Measurements from ENCODE around the gene TTLL5.

TTLL5 gene

DNA sequence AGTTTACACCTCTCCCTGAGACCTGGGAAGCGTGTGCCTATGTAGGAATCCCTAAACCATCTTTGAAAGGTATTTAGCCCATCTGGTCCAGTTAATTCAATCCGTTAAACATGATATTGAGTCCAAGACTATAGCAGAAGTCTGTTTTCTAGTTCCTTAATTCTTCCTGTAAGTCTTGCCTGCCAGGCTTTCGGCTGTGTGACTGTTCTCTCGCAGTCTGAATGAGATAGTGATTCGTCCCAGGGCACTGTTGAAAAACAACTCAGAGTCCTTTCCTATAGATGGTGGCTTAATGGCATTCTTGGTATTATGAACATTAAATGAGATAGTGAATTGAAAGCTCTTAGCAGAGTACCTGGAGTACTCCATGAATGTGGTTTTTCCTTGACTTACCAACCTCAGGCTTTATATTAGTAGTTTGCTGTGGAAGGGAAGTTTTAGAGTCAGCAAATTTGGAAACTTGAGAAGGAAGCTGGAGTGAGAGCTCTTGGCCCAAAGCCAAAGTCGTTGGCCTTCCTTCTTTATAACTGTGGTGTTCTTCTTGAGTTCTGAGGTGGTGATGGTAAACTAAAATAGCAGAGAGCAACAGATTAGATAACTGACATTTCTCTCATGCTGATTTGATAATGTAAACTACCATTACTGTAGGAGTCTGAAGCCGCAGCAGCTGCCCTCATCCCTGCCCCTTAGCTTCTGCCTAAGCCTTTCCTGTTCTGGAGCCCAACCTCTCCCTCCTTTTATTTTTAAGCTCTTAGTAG is 244.3 kb downstream of the TTLL5 start:
- TF ChIP-seq GATA3 (IDR thresholded peaks at IDR 0.05; ENCODE audit: low read depth, low read length) (no peak), GATA2 (IDR thresholded peaks at IDR 0.05; ENCODE audit: low read depth, low read length) (no peak)

DNA sequence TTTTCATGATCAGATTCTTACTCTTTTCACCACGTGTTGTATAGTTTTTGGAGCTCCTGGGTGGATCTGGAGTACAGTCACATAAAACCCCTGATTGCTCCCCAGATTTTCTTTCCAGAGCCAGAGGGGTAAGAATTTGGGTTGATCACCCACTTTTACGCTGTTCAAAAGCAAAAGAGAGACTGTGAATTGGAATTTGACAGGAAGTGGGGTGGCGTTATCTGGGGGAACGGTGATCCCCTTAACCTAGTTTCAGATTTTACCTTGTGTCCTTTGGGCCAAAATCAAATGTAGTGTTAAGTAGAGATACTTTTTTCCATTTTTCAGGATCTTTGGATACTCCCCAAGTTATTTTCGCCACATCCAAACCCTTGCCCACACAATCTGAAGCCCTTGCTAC is 245.2 kb downstream of the TTLL5 start:
- TF ChIP-seq GATA3 (IDR thresholded peaks at IDR 0.05; ENCODE audit: low read depth, low read length) (no peak), GATA2 (IDR thresholded peaks at IDR 0.05; ENCODE audit: low read depth, low read length) (no peak)

DNA sequence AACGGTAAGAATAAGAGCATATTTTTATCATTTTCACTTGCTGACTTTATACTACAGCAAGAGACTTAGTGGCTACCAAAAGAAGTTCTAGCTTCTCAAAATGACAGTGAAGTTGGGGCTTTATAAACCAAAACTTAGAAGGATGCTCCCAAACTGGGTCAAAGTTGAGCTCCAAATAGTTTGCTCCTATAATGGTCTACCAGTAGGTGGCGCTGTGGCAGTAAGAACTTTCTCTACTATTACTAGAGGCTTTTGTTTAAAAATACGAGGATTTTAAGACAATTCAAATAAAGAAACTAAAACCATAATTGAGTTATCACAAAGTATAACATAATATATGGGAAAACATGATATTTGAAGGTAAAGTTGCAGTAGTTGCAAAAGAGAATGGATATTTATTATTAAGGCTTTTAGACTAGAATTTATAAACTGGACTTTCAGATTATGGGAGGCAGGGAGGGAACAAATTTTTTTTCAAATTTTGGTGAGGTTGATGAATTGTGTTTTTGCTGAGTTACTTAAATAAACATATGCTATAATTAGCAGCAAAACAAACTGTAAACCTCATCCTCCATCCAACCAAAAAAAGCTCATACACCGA is 245.7 kb downstream of the TTLL5 start:
- TF ChIP-seq GATA2 (IDR thresholded peaks at IDR 0.05; ENCODE audit: low read depth, low read length), result no peak
- TF ChIP-seq GATA3 (IDR thresholded peaks at IDR 0.05; ENCODE audit: low read depth, low read length), result no peak

DNA sequence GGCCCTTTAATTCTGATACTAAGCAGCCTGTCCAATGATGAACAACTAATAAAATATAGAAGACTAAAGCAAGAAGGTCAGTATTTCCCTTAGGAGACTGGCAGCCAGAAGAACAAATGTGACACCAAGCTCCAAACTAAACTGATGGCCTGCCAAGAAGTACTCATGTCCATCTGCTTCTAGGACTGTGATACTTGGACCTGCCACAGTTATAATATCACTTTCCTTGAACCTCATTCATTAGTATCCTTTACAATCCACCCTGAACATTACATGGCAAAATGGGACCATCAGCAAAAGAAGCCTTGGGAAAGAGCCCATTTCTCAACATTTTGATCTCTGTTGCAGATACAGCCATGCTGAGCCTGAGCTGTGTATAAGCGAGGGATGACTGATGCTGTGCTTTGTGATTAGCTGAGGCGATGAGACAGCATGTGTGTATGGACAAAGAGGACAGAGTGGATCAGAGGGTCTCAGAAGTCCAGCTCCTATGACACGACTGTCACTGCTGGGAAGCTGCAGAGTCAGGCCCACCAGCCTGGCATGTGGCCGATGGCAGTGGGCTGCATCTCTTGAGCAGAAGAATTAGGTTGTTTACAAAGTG is 246.8 kb downstream of the TTLL5 start:
- TF ChIP-seq GATA2 (IDR thresholded peaks at IDR 0.05; ENCODE audit: low read depth, low read length), result no peak
- no peak for TF ChIP-seq GATA3 (IDR thresholded peaks at IDR 0.05; ENCODE audit: low read depth, low read length)

DNA sequence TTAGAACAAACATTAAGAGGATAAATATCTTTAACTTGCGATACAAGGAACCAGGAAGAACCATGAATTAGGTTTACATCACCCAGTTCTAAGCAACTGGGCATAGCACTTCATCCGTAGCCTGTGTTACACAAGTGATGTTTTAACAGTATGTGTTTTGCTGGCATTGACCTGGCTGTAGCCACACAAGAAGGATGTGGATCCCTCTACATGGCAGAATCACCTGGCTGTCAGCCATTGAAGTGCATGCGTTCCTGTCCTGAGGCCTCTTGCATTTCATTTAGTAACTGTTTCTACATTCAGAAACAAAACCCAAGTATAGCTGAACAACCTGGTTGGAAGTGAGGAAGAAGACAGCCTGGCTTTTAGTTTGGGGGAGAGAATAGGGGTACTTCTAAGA is 248.6 kb downstream of the TTLL5 start:
- no peak for TF ChIP-seq GATA2 (IDR thresholded peaks at IDR 0.05; ENCODE audit: low read depth, low read length)
- no peak for TF ChIP-seq GATA3 (IDR thresholded peaks at IDR 0.05; ENCODE audit: low read depth, low read length)

DNA sequence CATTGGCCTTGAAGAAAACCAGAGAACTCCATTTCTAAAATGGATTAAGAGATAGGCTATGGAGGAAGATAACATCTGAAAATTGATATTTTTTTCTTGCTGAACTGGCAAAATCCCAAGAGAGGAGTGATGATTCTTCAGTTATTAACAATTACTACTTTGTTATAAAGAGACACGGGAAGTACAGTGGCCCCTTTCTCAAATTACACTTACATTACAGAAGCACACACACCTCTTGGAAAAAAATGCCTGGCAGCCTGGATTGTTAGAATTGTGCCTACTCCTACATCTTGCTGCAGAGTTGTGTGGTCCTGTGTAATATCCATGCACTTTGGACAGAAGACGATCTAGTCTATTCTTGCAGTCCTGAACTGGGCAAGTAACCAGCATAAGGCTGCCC is 249.0 kb downstream of the TTLL5 start:
- TF ChIP-seq GATA2 (IDR thresholded peaks at IDR 0.05; ENCODE audit: low read depth, low read length) (no peak), GATA3 (IDR thresholded peaks at IDR 0.05; ENCODE audit: low read depth, low read length) (no peak)

DNA sequence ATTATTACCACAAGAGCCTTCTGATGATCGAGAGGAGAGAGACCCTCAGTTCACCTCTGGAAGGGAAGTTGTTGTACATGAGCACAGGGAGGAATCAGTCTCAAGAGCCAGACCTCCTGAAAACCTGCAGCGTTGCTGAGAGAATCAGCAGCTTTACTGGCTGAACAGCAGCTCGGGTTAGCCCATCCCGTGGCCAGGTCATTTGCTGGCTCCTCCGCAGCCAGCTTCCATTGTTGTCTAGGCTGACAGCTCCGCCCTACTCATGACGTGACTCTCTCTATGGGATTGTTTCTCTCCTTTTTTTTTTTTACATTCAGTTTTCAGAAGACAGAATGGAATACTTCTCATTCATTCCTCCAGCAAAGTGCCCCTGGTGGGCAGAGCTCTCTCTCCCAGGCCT is 250.8 kb downstream of the TTLL5 start:
- TF ChIP-seq GATA3 (IDR thresholded peaks at IDR 0.05; ENCODE audit: low read depth, low read length) (no peak), GATA2 (IDR thresholded peaks at IDR 0.05; ENCODE audit: low read depth, low read length) (no peak)

DNA sequence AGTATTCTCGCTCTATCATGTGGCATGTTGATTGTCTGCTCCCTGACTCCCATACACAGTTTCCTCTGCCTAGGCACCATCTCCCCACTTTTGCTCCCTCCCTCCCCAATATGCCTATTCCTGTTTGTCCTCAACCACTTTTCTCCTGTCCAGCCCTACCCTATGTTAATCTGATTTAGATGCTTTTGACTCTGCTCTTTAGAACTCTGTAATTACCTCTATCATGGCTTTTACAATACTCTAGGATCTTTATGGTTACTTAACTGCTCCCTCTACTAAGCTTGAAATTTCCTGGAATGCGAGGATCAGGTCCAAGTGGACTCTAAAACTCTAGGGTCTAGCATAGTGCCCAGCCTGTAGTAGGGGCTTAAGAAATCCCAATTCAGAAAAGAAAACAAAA is 252.1 kb downstream of the TTLL5 start:
- TF ChIP-seq GATA2 (IDR thresholded peaks at IDR 0.05; ENCODE audit: low read depth, low read length), result no peak
- no peak for TF ChIP-seq GATA3 (IDR thresholded peaks at IDR 0.05; ENCODE audit: low read depth, low read length)

DNA sequence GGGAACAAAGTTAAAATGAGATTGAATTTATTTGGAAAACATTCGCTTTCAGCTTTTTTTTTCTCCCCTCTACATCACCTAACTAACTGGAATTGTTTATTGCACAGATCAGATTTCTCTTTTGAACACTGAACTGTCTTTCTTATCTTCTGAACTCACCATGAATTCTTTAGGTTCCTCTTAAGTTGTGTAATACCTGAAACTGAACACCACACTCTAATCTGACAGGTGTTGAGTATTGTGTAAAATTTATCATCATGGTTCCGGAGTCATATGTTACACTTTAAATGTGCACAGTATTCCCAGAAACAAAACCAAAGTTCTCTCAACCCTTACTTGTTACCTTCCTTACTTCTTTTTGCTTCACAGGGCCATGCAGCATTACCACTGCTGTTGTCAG is 254.0 kb downstream of the TTLL5 start:
- TF ChIP-seq GATA3 (IDR thresholded peaks at IDR 0.05; ENCODE audit: low read depth, low read length), result no peak
- no peak for TF ChIP-seq GATA2 (IDR thresholded peaks at IDR 0.05; ENCODE audit: low read depth, low read length)

DNA sequence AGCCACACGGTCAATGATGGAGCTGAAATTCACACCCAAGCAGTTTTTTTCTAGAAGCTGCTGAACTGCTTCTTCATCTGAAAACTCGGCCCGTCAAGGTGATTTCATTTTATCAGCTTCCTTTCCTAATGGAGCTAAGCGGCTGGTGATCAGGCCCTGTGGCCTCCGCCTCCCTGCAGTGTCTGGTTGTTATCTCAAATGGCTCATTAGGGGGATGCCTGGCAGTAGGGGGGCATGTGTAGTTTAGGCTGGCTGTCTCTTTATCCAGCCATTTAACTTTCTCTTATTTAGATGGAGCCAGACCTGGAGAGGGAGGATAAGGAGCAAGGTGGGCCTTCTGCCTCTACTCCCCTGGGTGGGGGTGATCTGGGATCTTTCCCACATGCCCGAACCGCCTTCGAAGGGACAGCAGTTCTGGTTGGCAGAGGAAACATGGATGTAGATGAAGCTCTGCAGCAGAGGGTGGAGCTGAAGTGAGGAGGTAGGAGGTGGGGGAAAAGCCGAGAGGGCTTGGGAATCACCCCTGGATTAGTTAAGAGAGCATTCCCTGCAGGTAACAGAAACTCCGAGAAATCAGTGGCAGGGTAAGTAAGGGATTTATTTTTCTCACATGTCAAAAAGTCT is 256.4 kb downstream of the TTLL5 start:
- TF ChIP-seq GATA2 (IDR thresholded peaks at IDR 0.05; ENCODE audit: low read depth, low read length) (peak; percentile 86), GATA3 (IDR thresholded peaks at IDR 0.05; ENCODE audit: low read depth, low read length) (peak; percentile 32; the same call in 1 of the 2 replicates)

DNA sequence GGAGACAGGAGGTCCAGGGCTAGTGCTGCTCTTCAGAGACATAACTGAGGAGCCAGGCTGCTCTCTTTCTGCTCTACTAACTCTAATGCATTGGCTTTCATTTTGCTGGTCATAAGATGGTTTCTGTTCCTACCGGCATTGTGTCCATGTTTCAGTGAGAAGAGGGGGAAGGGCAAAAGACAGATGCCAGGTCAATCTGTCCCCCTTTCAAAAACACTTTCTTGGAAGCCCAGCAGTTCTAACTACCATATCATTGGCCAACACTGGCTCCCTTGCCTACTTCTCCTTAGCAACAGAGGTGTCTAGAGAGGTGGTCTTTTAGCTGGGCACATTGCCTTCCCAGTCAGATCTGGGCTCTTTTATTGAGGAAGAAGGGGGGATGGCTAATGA is 256.9 kb downstream of the TTLL5 start:
- TF ChIP-seq GATA2 (IDR thresholded peaks at IDR 0.05; ENCODE audit: low read depth, low read length) (no peak), GATA3 (IDR thresholded peaks at IDR 0.05; ENCODE audit: low read depth, low read length) (no peak)

DNA sequence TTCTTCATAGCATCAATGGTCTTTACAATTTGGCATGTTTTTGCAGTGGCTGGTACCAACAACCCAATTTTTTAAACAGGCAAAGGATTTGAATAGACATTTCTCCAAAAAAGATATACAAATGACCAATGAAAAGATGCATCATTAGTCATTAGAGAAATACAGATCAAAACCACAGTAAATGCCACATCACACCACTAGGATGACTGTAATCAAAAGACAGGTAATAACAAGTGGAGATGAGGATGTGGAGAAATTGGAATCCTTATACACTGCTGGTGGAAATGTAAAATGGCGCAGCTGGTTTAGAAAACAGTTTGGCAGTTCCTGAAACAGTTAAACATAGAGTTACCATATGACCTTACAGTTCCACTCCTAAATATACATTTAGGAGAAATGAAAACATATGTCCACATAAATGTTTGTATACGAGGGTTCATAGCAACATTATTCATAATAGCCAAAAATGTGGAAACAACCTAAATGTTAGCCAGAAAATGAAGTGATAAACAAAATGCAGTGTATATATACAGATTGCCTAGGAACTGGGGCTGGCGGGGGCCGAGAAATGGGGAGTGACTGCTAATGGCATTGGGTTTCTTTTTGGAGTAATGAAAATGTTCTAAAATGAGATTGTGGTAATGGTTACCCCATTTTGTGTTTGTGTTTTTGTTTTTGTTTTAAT is 265.5 kb downstream of the TTLL5 start:
- no peak for TF ChIP-seq GATA2 (IDR thresholded peaks at IDR 0.05; ENCODE audit: low read depth, low read length)
- TF ChIP-seq GATA3 (IDR thresholded peaks at IDR 0.05; ENCODE audit: low read depth, low read length), result no peak

DNA sequence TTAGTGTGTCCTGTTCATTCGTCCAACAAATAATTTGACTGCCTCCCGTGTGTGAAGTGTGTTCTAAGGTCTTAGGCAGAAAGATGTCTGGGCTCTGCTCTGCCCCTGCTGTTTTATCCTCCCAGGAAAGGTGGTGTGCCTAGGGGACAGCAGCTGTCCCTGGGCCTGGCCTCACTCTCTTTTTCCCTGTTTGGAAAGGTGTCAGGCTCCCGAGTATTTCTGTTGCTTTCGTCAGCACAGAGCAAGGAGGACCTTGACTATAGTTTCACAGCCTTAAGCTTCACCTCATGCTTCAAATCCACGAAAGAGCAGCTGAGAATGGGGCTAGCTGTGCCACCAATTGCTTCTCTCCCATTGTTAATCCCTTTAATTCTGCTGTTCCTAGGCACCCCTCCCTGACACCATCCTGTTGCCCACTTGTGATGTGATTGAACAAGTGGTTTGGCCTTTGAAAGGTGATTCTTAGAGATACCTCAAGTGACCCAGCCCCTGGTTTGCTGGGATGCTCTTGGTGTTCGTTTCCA is 266.6 kb downstream of the TTLL5 start:
- no peak for TF ChIP-seq GATA3 (IDR thresholded peaks at IDR 0.05; ENCODE audit: low read depth, low read length)
- TF ChIP-seq GATA2 (IDR thresholded peaks at IDR 0.05; ENCODE audit: low read depth, low read length), result no peak

DNA sequence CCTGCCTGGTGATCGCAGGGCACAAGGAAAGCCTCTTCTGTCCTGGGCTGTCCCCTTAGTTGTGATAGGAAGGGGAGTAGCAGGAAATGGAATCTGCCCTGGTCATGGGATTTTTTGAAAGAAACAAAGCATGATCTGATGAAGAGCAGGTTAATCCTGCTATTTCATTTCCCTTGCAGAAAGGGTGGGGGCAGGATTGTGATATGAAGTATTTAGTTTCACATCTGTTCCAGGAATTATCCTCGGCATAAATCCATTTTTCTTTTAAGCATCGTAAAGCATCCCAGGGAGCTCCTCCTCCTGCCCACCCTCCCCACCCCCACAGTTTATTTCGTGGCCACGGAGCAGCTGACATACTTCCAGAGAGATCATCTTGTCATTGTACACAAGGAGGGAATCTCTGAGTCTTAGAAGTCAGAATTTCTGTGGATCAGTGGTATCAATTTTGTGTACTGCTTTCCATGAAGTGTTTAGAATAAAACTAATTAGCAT is 267.7 kb downstream of the TTLL5 start:
- TF ChIP-seq GATA3 (IDR thresholded peaks at IDR 0.05; ENCODE audit: low read depth, low read length) (no peak), GATA2 (IDR thresholded peaks at IDR 0.05; ENCODE audit: low read depth, low read length) (no peak)
